Measurements from ENCODE around the gene OR13C3. TPM values are rescaled to one million over a fixed set of nuclear protein-coding genes. Genes with fewer than 3 reads are reported as not detected.

OR13C3 gene
- not detected for polyA plus RNA-seq (2013, experiment 1 of 4)
- not detected for polyA plus RNA-seq (2013, experiment 2 of 4)
- polyA plus RNA-seq (2013, experiment 3 of 4) = not detected
- not detected for polyA plus RNA-seq (2013, experiment 4 of 4)

GRCh38 chr9:104536756-104537155 is at the start of gene OR13C3:
OR13C3 (minus strand) TSS chr9:104536856; CDS start chr9:104536723, 133 bp downstream.
- Histone ChIP-seq H3K4me3 (ENCODE audit: insufficient read depth, low read depth, low read length) (no peak within 1 kb of the TSS), H3K27me3 (ENCODE audit: control insufficient read depth, insufficient read depth, low read length, poor library complexity, severe bottlenecking) (no peaks in the 10 kb centered on the region), H3K36me3 (ENCODE audit: control insufficient read depth, insufficient read depth, low read length) (no peaks in the 10 kb centered on the region), H3K27ac (ENCODE audit: insufficient read depth, low read depth, low read length, poor library complexity, severe bottlenecking) (no peak within 1 kb of the TSS), H3K9me3 (ENCODE audit: control insufficient read depth, low read length) (no peaks in the 10 kb centered on the region), H3K4me1 (ENCODE audit: control insufficient read depth, insufficient read depth, low read length) (no peaks in the 10 kb centered on the region)
- 93% methylated on average over 5 of the region's 5 CpGs for WGBS, 2 experiments

GRCh38 chr9:104580562-104580961 is 43.9 kb upstream of the OR13C3 start:
- Histone ChIP-seq H3K4me3 (ENCODE audit: insufficient read depth, low read depth, low read length) (no peak overlapping the region), H3K4me1 (ENCODE audit: control insufficient read depth, insufficient read depth, low read length) (no peaks in the 10 kb centered on the region), H3K27ac (ENCODE audit: insufficient read depth, low read depth, low read length, poor library complexity, severe bottlenecking) (no peak overlapping the region), H3K36me3 (ENCODE audit: control insufficient read depth, insufficient read depth, low read length) (no peaks in the 10 kb centered on the region), H3K27me3 (ENCODE audit: control insufficient read depth, insufficient read depth, low read length, poor library complexity, severe bottlenecking) (no peaks in the 10 kb centered on the region), H3K9me3 (ENCODE audit: control insufficient read depth, low read length) (no peaks in the 10 kb centered on the region)
- 89% methylated on average over 1 of the region's 1 CpG; no CpG with 5 or more reads in 1 of the 2 experiments for WGBS, 2 experiments

GRCh38 chr9:104577263-104577662 is 40.6 kb upstream of the OR13C3 start:
- Histone ChIP-seq H3K36me3 (ENCODE audit: control insufficient read depth, insufficient read depth, low read length) (no peaks in the 10 kb centered on the region), H3K9me3 (ENCODE audit: control insufficient read depth, low read length) (no peaks in the 10 kb centered on the region)
- 92 to 95% methylated on average over 5 of the region's 5 CpGs for WGBS, 2 experiments

GRCh38 chr9:104575456-104575855 is 38.8 kb upstream of the OR13C3 start:
- no peaks in the 10 kb centered on the region for H3K36me3 ChIP-seq (ENCODE audit: control insufficient read depth, insufficient read depth, low read length)
- WGBS, 2 experiments = 87 to 97% methylated on average over 2 of the region's 2 CpGs
- no peaks in the 10 kb centered on the region for H3K4me1 ChIP-seq (ENCODE audit: control insufficient read depth, insufficient read depth, low read length)
- no peak overlapping the region for H3K27ac ChIP-seq (ENCODE audit: insufficient read depth, low read depth, low read length, poor library complexity, severe bottlenecking)
- H3K27me3 ChIP-seq (ENCODE audit: control insufficient read depth, insufficient read depth, low read length, poor library complexity, severe bottlenecking) = no peaks in the 10 kb centered on the region
- no peak overlapping the region for H3K4me3 ChIP-seq (ENCODE audit: insufficient read depth, low read depth, low read length)
- no peaks in the 10 kb centered on the region for H3K9me3 ChIP-seq (ENCODE audit: control insufficient read depth, low read length)

More at GRCh38 chr9:104577263-104577662, 40.6 kb upstream of the OR13C3 start:
- no peak overlapping the region for H3K27ac ChIP-seq (ENCODE audit: insufficient read depth, low read depth, low read length, poor library complexity, severe bottlenecking)
- no peaks in the 10 kb centered on the region for H3K4me1 ChIP-seq (ENCODE audit: control insufficient read depth, insufficient read depth, low read length)
- no peak overlapping the region for H3K4me3 ChIP-seq (ENCODE audit: insufficient read depth, low read depth, low read length)
- no peaks in the 10 kb centered on the region for H3K27me3 ChIP-seq (ENCODE audit: control insufficient read depth, insufficient read depth, low read length, poor library complexity, severe bottlenecking)

GRCh38 chr9:104572612-104573011 is 36.0 kb upstream of the OR13C3 start:
- Histone ChIP-seq H3K9me3 (ENCODE audit: control insufficient read depth, low read length) (no peaks in the 10 kb centered on the region), H3K4me3 (ENCODE audit: insufficient read depth, low read depth, low read length) (no peak overlapping the region)
- WGBS, 2 experiments = 67% methylated on average over 1 of the region's 1 CpG; no CpG with 5 or more reads in 1 of the 2 experiments

GRCh38 chr9:104568868-104569267 is 32.2 kb upstream of the OR13C3 start, which contains the start of gene OR13C8:
OR13C8 (plus strand) TSS chr9:104569168; CDS start chr9:104569168, 0 bp downstream.
- Histone ChIP-seq H3K4me1 (ENCODE audit: control insufficient read depth, insufficient read depth, low read length) (no peaks in the 10 kb centered on the region), H3K9me3 (ENCODE audit: control insufficient read depth, low read length) (no peaks in the 10 kb centered on the region), H3K27me3 (ENCODE audit: control insufficient read depth, insufficient read depth, low read length, poor library complexity, severe bottlenecking) (no peaks in the 10 kb centered on the region), H3K36me3 (ENCODE audit: control insufficient read depth, insufficient read depth, low read length) (no peaks in the 10 kb centered on the region), H3K4me3 (ENCODE audit: insufficient read depth, low read depth, low read length) (no peak within 1 kb of the TSS), H3K27ac (ENCODE audit: insufficient read depth, low read depth, low read length, poor library complexity, severe bottlenecking) (no peak within 1 kb of the TSS)
- WGBS, 2 experiments = 91 to 95% methylated on average over 4 of the region's 4 CpGs

More at GRCh38 chr9:104572612-104573011, 36.0 kb upstream of the OR13C3 start:
- Histone ChIP-seq H3K36me3 (ENCODE audit: control insufficient read depth, insufficient read depth, low read length) (no peaks in the 10 kb centered on the region), H3K27ac (ENCODE audit: insufficient read depth, low read depth, low read length, poor library complexity, severe bottlenecking) (no peak overlapping the region), H3K27me3 (ENCODE audit: control insufficient read depth, insufficient read depth, low read length, poor library complexity, severe bottlenecking) (no peaks in the 10 kb centered on the region), H3K4me1 (ENCODE audit: control insufficient read depth, insufficient read depth, low read length) (no peaks in the 10 kb centered on the region)

GRCh38 chr9:104564358-104564757 is 27.7 kb upstream of the OR13C3 start:
- Histone ChIP-seq H3K9me3 (ENCODE audit: control insufficient read depth, low read length) (no peaks in the 10 kb centered on the region), H3K36me3 (ENCODE audit: control insufficient read depth, insufficient read depth, low read length) (no peaks in the 10 kb centered on the region), H3K4me3 (ENCODE audit: insufficient read depth, low read depth, low read length) (no peak overlapping the region), H3K27ac (ENCODE audit: insufficient read depth, low read depth, low read length, poor library complexity, severe bottlenecking) (no peak overlapping the region), H3K4me1 (ENCODE audit: control insufficient read depth, insufficient read depth, low read length) (no peaks in the 10 kb centered on the region), H3K27me3 (ENCODE audit: control insufficient read depth, insufficient read depth, low read length, poor library complexity, severe bottlenecking) (no peaks in the 10 kb centered on the region)
- WGBS, 2 experiments = 42 to 60% methylated on average over 1 of the region's 1 CpG

GRCh38 chr9:104556830-104557634 is 20.4 kb upstream of the OR13C3 start:
- 88 to 92% methylated on average over 8 of the region's 8 CpGs for WGBS, 2 experiments
- Histone ChIP-seq H3K36me3 (ENCODE audit: control insufficient read depth, insufficient read depth, low read length) (no peaks in the 10 kb centered on the region), H3K4me3 (ENCODE audit: insufficient read depth, low read depth, low read length) (no peak overlapping the region), H3K9me3 (ENCODE audit: control insufficient read depth, low read length) (no peaks in the 10 kb centered on the region), H3K27me3 (ENCODE audit: control insufficient read depth, insufficient read depth, low read length, poor library complexity, severe bottlenecking) (no peaks in the 10 kb centered on the region), H3K27ac (ENCODE audit: insufficient read depth, low read depth, low read length, poor library complexity, severe bottlenecking) (no peak overlapping the region), H3K4me1 (ENCODE audit: control insufficient read depth, insufficient read depth, low read length) (peaks cover 5% of the 10 kb centered on the region)

- H3K9me3 ChIP-seq (ENCODE audit: control insufficient read depth, low read length) = no peaks in the 10 kb centered on the region
- no peaks in the 10 kb centered on the region for H3K27me3 ChIP-seq (ENCODE audit: control insufficient read depth, insufficient read depth, low read length, poor library complexity, severe bottlenecking)
- peaks cover 5% of the 10 kb centered on the region for H3K4me1 ChIP-seq (ENCODE audit: control insufficient read depth, insufficient read depth, low read length)
- WGBS, 2 experiments = no CpG with 5 or more reads among the region's 1 CpG
- no peaks in the 10 kb centered on the region for H3K36me3 ChIP-seq (ENCODE audit: control insufficient read depth, insufficient read depth, low read length)
- no peak overlapping the region for H3K4me3 ChIP-seq (ENCODE audit: insufficient read depth, low read depth, low read length)
- H3K27ac ChIP-seq (ENCODE audit: insufficient read depth, low read depth, low read length, poor library complexity, severe bottlenecking) = no peak overlapping the region
These were observed 18.9 kb upstream of the OR13C3 start for GRCh38 chr9:104555521-104555920.

GRCh38 chr9:104553261-104553660 is 16.6 kb upstream of the OR13C3 start:
- no peak overlapping the region for H3K27ac ChIP-seq (ENCODE audit: insufficient read depth, low read depth, low read length, poor library complexity, severe bottlenecking)
- 60 to 91% methylated on average over 1 of the region's 1 CpG for WGBS, 2 experiments
- H3K4me1 ChIP-seq (ENCODE audit: control insufficient read depth, insufficient read depth, low read length) = peaks cover 5% of the 10 kb centered on the region
- H3K36me3 ChIP-seq (ENCODE audit: control insufficient read depth, insufficient read depth, low read length) = no peaks in the 10 kb centered on the region
- H3K4me3 ChIP-seq (ENCODE audit: insufficient read depth, low read depth, low read length) = no peak overlapping the region
- no peaks in the 10 kb centered on the region for H3K27me3 ChIP-seq (ENCODE audit: control insufficient read depth, insufficient read depth, low read length, poor library complexity, severe bottlenecking)
- no peaks in the 10 kb centered on the region for H3K9me3 ChIP-seq (ENCODE audit: control insufficient read depth, low read length)

Measured in ectodermal cell (in vitro differentiated cells).